ENCODE results near the gene FOXC1.

FOXC1 gene

DNA sequence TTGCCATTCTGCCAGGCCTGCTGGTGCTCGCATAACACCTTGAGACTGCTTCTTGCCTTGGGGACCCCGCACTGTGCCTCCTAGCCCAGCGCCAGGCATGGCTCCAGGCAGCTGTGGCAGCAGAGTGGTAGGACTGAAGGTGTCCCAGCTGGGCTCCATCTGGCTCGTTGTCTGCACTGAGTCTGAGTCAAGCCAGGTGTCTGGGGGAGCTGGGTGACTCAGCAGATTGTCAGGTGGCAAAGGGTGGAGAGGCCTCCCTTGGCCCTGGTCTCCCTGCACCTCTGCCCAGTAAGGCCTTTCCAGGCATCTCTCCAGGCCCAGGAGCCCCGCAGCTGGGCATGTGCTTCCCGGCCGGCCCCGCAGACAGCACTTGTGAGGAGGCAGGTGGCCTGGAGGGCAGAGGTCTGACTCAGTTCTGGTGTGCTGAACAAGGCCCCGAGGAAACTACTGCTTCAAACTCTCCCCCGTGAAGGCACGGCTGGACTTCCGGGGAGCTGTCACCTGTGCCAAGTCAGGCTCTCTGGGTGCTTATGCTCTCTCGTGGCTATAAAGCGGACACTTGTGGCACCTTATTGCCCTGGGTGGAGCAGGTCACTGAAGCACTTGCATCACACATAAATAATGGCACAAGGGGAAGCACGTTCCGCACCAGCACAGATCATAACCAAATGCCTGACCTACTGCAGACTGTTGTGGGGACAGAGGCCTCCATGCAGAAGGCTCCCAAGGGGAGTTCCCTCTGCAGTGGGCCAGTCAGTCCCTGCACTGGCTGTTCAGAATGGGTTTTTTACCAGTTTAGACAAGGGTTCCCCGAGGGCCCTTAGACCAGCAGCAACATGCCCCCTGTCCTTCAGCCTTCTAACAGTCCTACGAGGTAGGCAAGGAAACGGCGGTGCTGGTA, 27.5 kb downstream of the FOXC1 start:
- no peak for DNase-seq (ENCODE audit: low read depth in 1 of 2, low spot score in 1 of 2)
- Histone ChIP-seq H3K27me3 (ENCODE audit: insufficient read depth, poor library complexity, severe bottlenecking) (no peaks in the 10 kb centered on the region), H3K4me3 (replicated peaks; ENCODE audit: insufficient read depth, low read length) (no peak overlapping the region), H3K27ac (replicated peaks) (no peak overlapping the region)
- no peak for TF ChIP-seq GABPA (IDR thresholded peaks at IDR 0.05; ENCODE audit: low read depth)
- TF ChIP-seq POLR2AphosphoS5 (IDR thresholded peaks at IDR 0.05; ENCODE audit: low read depth) = no peak
- no peak for TF ChIP-seq SPI1 (IDR thresholded peaks at IDR 0.05; ENCODE audit: borderline replicate concordance, low read depth)

DNA sequence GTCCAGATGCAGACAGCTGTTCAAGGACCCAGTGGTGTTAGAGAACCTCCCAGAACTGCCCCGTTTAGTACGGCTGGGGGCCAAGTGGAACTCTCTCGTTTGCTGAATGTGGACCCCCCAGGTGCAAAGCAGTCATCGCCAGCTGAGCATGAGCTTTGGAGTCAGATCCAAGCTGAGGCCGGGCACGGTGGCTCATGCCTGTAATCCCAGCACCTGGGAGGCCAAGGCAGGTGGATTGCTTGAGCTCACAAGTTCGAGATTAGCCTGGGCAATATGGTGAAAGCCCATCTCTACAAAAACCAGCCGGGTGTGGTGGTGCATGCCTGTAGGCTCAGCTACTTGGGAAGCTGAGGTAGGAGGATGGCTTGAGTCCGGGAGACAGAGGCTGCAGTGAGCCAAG, 29.7 kb downstream of the FOXC1 start:
- DNase-seq (ENCODE audit: low read depth in 1 of 2, low spot score in 1 of 2) = no peak
- TF ChIP-seq, protein P1, sequence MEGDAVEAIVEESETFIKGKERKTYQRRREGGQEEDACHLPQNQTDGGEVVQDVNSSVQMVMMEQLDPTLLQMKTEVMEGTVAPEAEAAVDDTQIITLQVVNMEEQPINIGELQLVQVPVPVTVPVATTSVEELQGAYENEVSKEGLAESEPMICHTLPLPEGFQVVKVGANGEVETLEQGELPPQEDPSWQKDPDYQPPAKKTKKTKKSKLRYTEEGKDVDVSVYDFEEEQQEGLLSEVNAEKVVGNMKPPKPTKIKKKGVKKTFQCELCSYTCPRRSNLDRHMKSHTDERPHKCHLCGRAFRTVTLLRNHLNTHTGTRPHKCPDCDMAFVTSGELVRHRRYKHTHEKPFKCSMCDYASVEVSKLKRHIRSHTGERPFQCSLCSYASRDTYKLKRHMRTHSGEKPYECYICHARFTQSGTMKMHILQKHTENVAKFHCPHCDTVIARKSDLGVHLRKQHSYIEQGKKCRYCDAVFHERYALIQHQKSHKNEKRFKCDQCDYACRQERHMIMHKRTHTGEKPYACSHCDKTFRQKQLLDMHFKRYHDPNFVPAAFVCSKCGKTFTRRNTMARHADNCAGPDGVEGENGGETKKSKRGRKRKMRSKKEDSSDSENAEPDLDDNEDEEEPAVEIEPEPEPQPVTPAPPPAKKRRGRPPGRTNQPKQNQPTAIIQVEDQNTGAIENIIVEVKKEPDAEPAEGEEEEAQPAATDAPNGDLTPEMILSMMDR (IDR thresholded peaks at IDR 0.05; ENCODE audit: insufficient read depth, low read length) = no peak
- no peak for TF ChIP-seq SPI1 (IDR thresholded peaks at IDR 0.05; ENCODE audit: borderline replicate concordance, low read depth)
- TF ChIP-seq, protein P2, sequence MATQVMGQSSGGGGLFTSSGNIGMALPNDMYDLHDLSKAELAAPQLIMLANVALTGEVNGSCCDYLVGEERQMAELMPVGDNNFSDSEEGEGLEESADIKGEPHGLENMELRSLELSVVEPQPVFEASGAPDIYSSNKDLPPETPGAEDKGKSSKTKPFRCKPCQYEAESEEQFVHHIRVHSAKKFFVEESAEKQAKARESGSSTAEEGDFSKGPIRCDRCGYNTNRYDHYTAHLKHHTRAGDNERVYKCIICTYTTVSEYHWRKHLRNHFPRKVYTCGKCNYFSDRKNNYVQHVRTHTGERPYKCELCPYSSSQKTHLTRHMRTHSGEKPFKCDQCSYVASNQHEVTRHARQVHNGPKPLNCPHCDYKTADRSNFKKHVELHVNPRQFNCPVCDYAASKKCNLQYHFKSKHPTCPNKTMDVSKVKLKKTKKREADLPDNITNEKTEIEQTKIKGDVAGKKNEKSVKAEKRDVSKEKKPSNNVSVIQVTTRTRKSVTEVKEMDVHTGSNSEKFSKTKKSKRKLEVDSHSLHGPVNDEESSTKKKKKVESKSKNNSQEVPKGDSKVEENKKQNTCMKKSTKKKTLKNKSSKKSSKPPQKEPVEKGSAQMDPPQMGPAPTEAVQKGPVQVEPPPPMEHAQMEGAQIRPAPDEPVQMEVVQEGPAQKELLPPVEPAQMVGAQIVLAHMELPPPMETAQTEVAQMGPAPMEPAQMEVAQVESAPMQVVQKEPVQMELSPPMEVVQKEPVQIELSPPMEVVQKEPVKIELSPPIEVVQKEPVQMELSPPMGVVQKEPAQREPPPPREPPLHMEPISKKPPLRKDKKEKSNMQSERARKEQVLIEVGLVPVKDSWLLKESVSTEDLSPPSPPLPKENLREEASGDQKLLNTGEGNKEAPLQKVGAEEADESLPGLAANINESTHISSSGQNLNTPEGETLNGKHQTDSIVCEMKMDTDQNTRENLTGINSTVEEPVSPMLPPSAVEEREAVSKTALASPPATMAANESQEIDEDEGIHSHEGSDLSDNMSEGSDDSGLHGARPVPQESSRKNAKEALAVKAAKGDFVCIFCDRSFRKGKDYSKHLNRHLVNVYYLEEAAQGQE (IDR thresholded peaks at IDR 0.05; ENCODE audit: insufficient replicate concordance, low read depth) = no peak
- no peak for TF ChIP-seq GABPA (IDR thresholded peaks at IDR 0.05; ENCODE audit: low read depth)
- no peak for TF ChIP-seq POLR2AphosphoS5 (IDR thresholded peaks at IDR 0.05; ENCODE audit: low read depth)
- Histone ChIP-seq H3K27me3 (ENCODE audit: insufficient read depth, poor library complexity, severe bottlenecking) (no peaks in the 10 kb centered on the region), H3K27ac (replicated peaks) (no peak overlapping the region), H3K4me3 (replicated peaks; ENCODE audit: insufficient read depth, low read length) (no peak overlapping the region)

DNA sequence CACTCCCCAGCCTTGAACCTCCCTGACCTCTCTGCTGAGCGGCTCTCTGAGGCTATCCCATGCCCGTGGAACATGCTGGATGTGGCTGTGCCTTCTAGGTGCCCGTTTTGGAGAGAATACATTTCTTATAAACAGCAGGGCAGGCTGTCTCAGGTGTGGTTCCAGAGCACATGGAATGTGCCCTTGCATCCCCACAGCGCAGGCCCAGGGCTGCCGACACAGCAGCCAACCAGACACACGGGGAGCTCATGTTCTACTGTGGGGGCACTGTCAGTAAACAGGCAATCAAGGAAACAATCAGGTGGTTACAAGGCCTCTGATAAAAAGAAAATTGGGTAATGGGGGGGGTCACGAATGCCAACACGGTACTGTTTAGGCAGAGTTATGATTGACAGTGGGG, 30.8 kb downstream of the FOXC1 start:
- no peak for DNase-seq (ENCODE audit: low read depth in 1 of 2, low spot score in 1 of 2)
- H3K27me3 ChIP-seq (ENCODE audit: insufficient read depth, poor library complexity, severe bottlenecking) = no peaks in the 10 kb centered on the region
- TF ChIP-seq POLR2AphosphoS5 (IDR thresholded peaks at IDR 0.05; ENCODE audit: low read depth) = no peak
- TF ChIP-seq, protein P2 (IDR thresholded peaks at IDR 0.05; ENCODE audit: insufficient replicate concordance, low read depth) = no peak
- no peak for TF ChIP-seq GABPA (IDR thresholded peaks at IDR 0.05; ENCODE audit: low read depth)
- H3K4me3 ChIP-seq (replicated peaks; ENCODE audit: insufficient read depth, low read length) = no peak overlapping the region
- no peak overlapping the region for H3K27ac ChIP-seq (replicated peaks)

DNA sequence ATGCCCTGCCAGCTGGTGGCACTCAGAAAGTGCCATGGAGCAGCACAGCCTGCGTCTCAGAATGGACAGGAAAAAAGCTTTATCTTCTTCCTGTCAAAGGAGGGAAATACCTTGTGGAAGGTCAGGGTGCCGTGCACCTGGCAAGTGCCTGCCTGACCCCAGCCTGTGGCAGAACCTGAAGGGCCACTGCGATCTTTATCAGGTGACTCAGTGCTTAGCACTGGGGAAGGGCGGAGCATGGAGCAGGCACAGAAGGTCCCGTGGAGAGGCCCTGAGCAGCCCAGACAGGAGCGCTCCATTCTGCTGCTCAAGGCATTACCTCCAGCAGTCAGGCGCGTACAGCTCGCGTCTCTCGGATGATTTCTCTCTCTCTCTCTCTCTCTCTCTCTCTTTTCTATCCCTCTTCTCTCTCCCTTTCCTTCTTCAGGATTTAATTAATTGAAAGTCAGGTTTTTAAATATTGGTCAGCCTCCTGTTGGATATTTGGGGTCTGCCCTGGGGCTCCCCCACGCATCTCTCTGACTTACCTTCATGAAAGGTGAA, 31.7 kb downstream of the FOXC1 start:
- H3K27me3 ChIP-seq (ENCODE audit: insufficient read depth, poor library complexity, severe bottlenecking) = no peaks in the 10 kb centered on the region

More for the DNA sequence above, 31.7 kb downstream of the FOXC1 start:
- DNase-seq (ENCODE audit: low read depth in 1 of 2, low spot score in 1 of 2) = no peak
- no peak for TF ChIP-seq POLR2AphosphoS5 (IDR thresholded peaks at IDR 0.05; ENCODE audit: low read depth)
- TF ChIP-seq, protein P2 (IDR thresholded peaks at IDR 0.05; ENCODE audit: insufficient replicate concordance, low read depth) = no peak
- no peak for TF ChIP-seq GABPA (IDR thresholded peaks at IDR 0.05; ENCODE audit: low read depth)
- no peak for TF ChIP-seq SPI1 (IDR thresholded peaks at IDR 0.05; ENCODE audit: borderline replicate concordance, low read depth)
- TF ChIP-seq, protein P1 (IDR thresholded peaks at IDR 0.05; ENCODE audit: insufficient read depth, low read length) = no peak
- H3K4me3 ChIP-seq (replicated peaks; ENCODE audit: insufficient read depth, low read length) = no peak overlapping the region
- no peak overlapping the region for H3K27ac ChIP-seq (replicated peaks)
